HG02571 (cell line): Measurements from ENCODE around the gene AP3B2.
A peak's percentile ranks its signal among the peaks of the same experiment; 100 is the strongest.
"Not testable (repeated sequence)": the region's sequence is repeated elsewhere in the genome, so short reads cannot be mapped to it uniquely, and the experiment has no call there.

ENCODE experiments used
- ATAC-seq: cut with Tn5 transposase; IDR thresholded peaks from one replicate; pipeline ENCODE4 v1.9.1; 2021; ENCODE audit warnings: mild to moderate bottlenecking, moderate library complexity; ENCODE audit not compliant: unreplicated experiment

AP3B2 gene, protein sequence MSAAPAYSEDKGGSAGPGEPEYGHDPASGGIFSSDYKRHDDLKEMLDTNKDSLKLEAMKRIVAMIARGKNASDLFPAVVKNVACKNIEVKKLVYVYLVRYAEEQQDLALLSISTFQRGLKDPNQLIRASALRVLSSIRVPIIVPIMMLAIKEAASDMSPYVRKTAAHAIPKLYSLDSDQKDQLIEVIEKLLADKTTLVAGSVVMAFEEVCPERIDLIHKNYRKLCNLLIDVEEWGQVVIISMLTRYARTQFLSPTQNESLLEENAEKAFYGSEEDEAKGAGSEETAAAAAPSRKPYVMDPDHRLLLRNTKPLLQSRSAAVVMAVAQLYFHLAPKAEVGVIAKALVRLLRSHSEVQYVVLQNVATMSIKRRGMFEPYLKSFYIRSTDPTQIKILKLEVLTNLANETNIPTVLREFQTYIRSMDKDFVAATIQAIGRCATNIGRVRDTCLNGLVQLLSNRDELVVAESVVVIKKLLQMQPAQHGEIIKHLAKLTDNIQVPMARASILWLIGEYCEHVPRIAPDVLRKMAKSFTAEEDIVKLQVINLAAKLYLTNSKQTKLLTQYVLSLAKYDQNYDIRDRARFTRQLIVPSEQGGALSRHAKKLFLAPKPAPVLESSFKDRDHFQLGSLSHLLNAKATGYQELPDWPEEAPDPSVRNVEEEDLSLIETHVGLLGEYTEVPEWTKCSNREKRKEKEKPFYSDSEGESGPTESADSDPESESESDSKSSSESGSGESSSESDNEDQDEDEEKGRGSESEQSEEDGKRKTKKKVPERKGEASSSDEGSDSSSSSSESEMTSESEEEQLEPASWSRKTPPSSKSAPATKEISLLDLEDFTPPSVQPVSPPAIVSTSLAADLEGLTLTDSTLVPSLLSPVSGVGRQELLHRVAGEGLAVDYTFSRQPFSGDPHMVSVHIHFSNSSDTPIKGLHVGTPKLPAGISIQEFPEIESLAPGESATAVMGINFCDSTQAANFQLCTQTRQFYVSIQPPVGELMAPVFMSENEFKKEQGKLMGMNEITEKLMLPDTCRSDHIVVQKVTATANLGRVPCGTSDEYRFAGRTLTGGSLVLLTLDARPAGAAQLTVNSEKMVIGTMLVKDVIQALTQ

GRCh38 chr15:82709421-82710207, at the start of gene AP3B2:
TSS of gene AP3B2 (minus strand) at chr15:82709875. CDS start at chr15:82709706, 169 bp downstream.
- peak; percentile 88 for ATAC-seq

DNA sequence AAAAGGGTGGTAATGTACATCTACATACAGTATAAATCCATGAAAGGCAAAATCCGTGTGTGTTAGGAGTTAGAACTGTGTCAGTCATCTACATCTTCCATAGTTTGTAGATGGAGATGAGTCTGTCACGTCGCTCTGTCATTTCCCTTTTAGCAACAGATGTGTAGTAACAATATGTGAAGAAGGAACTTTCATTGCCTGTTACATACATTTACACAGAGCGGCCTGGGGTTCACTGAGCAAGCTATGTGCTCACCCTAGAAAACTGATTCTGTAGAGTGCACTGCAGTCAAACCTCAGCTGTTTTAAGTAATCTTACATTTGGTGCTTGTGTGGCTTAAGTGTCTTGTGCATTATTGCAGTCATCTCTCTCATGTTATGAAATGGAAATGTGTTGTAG, 41.6 kb upstream of the AP3B2 start:
- ATAC-seq = no peak

DNA sequence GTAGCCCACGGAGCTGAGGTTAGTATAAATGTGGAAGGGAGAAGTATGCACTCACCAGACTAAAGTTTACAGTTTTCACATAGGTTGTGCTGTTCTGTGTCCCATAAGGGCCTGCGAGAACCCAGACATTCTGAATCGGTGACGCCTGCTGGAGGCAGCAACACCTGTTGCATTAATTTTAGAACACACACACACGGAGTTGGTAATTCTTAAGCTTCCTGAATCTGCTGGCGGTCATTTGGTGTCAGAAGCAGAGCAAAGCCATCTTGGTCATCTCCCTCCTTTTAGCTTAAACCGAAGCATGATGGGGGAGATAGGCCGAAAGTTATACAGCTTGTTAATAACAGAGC, 41.1 kb upstream of the AP3B2 start:
- peak; percentile 29 for ATAC-seq

- ATAC-seq = peak; percentile 91
Measured at GRCh38 chr15:82749951-82750830, 40.5 kb upstream of the AP3B2 start.

DNA sequence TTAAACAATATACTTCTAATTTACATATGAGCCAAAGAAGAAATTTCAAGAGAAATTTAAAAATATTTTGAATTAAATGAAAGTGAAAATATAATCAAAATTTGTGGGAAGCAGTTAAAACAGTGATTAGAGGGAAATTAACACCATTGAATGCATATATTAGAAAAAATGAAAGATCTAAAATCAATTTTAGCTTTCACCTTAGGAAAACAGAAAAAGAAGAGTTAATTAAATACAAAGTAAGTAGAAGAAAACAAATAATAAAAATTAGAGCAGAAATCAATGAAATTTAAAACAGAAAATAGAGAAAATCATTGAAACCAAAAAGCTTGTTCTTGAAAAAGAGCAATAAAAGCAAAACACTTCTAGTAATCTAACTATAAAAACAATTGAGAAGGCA, 38.6 kb upstream of the AP3B2 start:
- ATAC-seq = no peak

DNA sequence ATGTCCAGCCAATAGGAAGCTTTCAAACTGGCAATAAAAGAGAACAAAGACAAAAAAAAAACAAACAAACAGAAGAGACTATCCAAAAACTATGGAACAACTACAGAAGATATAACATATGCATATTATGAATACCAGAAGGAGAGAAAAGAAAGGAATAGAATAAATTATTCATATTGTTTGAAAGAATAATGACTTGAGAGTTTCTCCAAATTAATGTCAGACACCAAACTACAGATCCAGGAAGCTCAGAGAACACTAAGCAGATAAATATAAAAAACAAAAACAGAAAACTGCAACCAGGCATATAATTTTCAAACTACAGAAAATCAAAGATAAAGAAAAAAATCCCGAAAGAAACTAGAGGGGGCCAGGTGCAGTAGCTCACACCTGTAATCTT, 34.1 kb upstream of the AP3B2 start:
- no peak for ATAC-seq

GRCh38 chr15:82742134-82742533, 32.5 kb upstream of the AP3B2 start:
- ATAC-seq = no peak

- no peak for ATAC-seq
Measured at GRCh38 chr15:82739086-82739485, 29.4 kb upstream of the AP3B2 start.

- ATAC-seq = no peak
Measured at GRCh38 chr15:82737975-82738374, 28.3 kb upstream of the AP3B2 start.

GRCh38 chr15:82731527-82731926, 21.9 kb upstream of the AP3B2 start:
- no peak for ATAC-seq

- no peak for ATAC-seq
Measured at GRCh38 chr15:82730022-82730530, 20.4 kb upstream of the AP3B2 start.

DNA sequence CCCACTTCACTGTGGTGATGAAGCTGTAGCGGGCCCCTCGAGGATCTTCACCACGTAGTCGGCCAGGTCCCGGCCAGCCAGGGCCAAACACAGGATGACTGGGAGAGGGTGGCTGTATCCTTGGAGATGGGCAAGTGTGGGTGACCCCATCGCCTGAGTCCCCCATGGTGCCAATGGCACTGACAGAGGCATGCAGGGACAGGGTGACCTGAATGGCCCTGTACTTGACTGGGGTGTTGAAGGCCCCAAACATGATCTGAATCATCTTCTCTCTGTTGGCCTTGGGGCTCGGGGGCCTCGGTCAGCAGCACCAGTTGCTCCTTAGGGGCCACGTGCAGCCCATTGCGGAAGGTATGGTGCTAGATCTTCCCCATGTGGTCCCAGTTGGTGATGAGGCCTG, 17.1 kb upstream of the AP3B2 start:
- ATAC-seq = no peak

- ATAC-seq = no peak
Measured at GRCh38 chr15:82715003-82715402, 5.3 kb upstream of the AP3B2 start.

GRCh38 chr15:82714016-82714415, 4.3 kb upstream of the AP3B2 start:
- no peak for ATAC-seq

GRCh38 chr15:82712036-82712435, 2.4 kb upstream of the AP3B2 start:
- no peak for ATAC-seq

GRCh38 chr15:82710926-82711490, 1.3 kb upstream of the AP3B2 start:
- ATAC-seq = no peak

- no peak for ATAC-seq
Measured at GRCh38 chr15:82710208-82710555, 507 bp upstream of the AP3B2 start.

- ATAC-seq = no peak
Measured at GRCh38 chr15:82709081-82709420, 624 bp downstream of the AP3B2 start.

DNA sequence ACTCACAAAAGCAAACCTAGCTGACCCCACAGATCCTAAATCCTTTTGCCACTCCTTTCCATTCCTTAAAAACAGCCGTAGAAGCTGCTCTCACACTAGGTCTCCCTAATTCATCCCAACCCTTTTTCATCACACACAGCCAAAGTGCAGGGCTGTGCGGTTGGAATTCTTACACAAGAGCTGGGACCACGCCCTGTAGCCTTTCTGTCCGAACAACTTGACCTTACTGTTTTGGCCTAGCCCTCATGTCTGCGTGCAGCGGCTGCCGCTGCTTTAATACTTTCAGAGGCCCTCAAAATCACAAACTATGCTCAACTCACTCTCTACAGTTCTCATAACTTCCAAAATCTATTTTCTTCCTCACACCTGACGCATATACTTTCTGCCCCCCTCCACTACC, 3.8 kb downstream of the AP3B2 start:
- ATAC-seq = not testable (repeated sequence)

GRCh38 chr15:82699726-82700125, 9.9 kb downstream of the AP3B2 start:
- ATAC-seq = no peak
